ENCODE results near the gene TMEM273.

TMEM273 gene

DNA sequence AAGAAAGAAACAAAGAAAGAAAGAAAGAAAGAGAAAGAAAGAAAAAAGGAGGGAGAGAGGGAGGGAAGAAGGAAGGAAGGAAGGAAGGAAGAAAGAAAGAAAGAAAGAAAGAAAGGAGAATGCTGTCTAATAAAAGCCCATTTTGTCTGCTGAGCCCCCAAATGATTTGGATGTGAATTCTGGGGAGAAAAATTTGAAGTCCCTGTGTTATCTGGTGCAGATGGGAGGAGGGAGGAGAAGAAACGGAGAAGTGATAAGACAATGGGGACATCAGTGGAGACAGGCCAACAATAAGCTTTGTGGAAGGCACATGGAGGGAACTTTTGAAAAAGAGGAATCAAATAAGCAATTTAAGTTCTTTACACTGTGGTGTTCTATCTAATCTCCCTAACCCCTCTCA is 24.6 kb upstream of the TMEM273 start:
- Mint-ChIP-seq H3K9me3 (no peaks in the 10 kb centered on the region), H3K36me3 (ENCODE audit: low read depth) (no peaks in the 10 kb centered on the region), H3K4me1 (peaks cover 13% of the 10 kb centered on the region), H3K27me3 (ENCODE audit: low read depth, poor library complexity) (peaks cover 33% of the 10 kb centered on the region), H3K27ac (no peak overlapping the region), H3K4me3 (no peak overlapping the region)
- DNase-seq: no peak
- TF ChIP-seq, protein P1, sequence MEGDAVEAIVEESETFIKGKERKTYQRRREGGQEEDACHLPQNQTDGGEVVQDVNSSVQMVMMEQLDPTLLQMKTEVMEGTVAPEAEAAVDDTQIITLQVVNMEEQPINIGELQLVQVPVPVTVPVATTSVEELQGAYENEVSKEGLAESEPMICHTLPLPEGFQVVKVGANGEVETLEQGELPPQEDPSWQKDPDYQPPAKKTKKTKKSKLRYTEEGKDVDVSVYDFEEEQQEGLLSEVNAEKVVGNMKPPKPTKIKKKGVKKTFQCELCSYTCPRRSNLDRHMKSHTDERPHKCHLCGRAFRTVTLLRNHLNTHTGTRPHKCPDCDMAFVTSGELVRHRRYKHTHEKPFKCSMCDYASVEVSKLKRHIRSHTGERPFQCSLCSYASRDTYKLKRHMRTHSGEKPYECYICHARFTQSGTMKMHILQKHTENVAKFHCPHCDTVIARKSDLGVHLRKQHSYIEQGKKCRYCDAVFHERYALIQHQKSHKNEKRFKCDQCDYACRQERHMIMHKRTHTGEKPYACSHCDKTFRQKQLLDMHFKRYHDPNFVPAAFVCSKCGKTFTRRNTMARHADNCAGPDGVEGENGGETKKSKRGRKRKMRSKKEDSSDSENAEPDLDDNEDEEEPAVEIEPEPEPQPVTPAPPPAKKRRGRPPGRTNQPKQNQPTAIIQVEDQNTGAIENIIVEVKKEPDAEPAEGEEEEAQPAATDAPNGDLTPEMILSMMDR (IDR thresholded peaks at IDR 0.05): no peak

DNA sequence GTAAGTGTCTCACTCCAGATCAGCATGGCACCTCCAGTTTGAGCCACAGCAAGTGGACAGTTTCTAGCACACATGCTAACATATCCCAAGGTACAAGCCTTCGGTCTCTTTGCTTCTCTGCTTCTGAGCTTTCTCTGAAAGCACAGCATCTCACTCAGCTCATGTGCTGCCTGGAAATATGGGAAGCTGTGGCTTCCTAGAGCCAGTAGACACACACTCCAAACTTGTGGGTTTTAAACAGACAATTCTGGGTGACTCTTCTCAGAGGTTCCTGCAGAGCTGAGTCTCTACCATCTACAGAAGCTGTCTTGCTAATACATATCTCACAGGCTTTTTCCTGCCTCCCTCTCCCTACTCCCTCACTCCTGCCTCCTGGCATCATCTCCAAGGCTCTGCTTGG is 23.9 kb upstream of the TMEM273 start:
- TF ChIP-seq, protein P1 (IDR thresholded peaks at IDR 0.05): no peak
- no peak overlapping the region for H3K4me3 Mint-ChIP-seq
- H3K27me3 Mint-ChIP-seq (ENCODE audit: low read depth, poor library complexity): peaks cover 30% of the 10 kb centered on the region

DNA sequence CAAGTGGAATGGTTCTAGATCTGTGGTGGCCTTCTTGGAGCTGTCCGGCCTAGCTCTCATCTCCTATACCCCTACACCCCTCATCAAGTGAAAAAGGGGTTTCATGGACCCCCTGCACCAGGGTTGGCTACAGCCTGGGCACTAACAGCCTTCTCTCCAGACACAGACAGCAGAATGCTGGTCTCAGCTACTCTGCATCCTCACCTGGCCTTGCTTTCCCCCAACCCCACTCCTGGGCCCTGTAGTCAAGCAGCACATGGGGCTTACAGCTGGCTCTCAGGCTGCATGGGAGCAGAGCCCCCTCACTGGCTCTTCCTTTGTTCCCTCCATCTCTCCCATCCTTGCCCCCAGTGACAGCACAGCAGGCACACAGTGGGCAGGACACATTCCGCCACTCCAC is 20.8 kb upstream of the TMEM273 start:
- H3K27ac Mint-ChIP-seq: no peak overlapping the region
- peaks cover 7% of the 10 kb centered on the region for H3K9me3 Mint-ChIP-seq
- peaks cover 47% of the 10 kb centered on the region for H3K27me3 Mint-ChIP-seq (ENCODE audit: low read depth, poor library complexity)
- no peak overlapping the region for H3K4me3 Mint-ChIP-seq
- H3K36me3 Mint-ChIP-seq (ENCODE audit: low read depth): no peaks in the 10 kb centered on the region
- peaks cover 12% of the 10 kb centered on the region for H3K4me1 Mint-ChIP-seq
- TF ChIP-seq, protein P1 (IDR thresholded peaks at IDR 0.05): no peak
- DNase-seq: no peak

More for the DNA sequence above, 23.9 kb upstream of the TMEM273 start:
- DNase-seq: no peak
- no peaks in the 10 kb centered on the region for H3K36me3 Mint-ChIP-seq (ENCODE audit: low read depth)
- no peak overlapping the region for H3K27ac Mint-ChIP-seq
- peaks cover 13% of the 10 kb centered on the region for H3K4me1 Mint-ChIP-seq
- H3K9me3 Mint-ChIP-seq: no peaks in the 10 kb centered on the region

DNA sequence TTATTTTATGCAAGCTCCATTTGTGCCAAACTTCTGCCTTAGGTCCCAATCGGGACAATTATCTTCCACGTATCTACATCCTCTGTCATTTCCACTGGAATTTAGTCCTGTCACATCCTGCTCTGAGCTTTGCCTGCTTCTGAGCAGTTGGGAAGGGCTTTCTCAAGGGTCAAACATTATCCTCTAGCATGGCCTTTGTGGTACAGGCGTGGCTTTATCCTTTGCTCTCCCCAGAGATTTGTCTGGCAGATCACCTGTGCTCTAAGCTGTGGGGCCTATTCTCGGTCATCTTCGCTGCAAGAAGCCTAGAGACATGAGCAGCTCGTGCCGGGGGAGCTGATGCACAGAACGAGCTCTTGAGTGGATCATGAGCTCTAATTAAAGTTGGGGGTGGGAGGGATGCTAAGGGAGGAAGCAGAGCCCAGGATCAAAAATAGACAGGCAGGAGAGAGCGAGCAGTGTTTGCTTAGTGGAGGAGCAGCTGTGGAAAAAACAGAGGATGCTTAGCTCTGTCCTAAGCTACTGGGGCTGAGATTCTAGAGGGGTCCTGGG is 19.8 kb upstream of the TMEM273 start:
- Mint-ChIP-seq H3K9me3 (peaks cover 10% of the 10 kb centered on the region), H3K4me3 (no peak overlapping the region), H3K4me1 (peaks cover 5% of the 10 kb centered on the region), H3K27ac (peak overlapping the region; percentile 26), H3K27me3 (ENCODE audit: low read depth, poor library complexity) (peaks cover 55% of the 10 kb centered on the region), H3K36me3 (ENCODE audit: low read depth) (no peaks in the 10 kb centered on the region)
- TF ChIP-seq, protein P1 (IDR thresholded peaks at IDR 0.05): no peak
- no peak for DNase-seq

DNA sequence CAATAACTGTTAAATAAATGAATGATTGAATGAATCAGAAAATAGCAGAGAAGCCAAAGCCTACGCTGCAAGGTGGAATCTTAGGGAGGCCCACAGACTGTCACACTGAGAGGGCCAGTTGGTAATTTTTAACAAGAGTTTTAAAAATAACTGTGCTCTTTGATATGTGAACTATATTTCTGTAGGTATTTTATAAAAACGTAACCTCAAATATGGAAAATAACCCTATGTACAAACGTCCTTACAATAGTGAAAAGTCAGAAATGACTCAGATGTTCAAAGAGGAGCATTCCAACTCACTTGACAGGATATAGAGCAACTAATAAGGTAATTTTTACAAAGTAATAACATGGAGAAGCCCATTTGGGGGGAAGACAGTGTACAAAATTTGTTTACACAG is 18.9 kb upstream of the TMEM273 start:
- H3K9me3 Mint-ChIP-seq: peaks cover 10% of the 10 kb centered on the region
- H3K27me3 Mint-ChIP-seq (ENCODE audit: low read depth, poor library complexity): peaks cover 56% of the 10 kb centered on the region
- H3K4me3 Mint-ChIP-seq: no peak overlapping the region
- no peaks in the 10 kb centered on the region for H3K4me1 Mint-ChIP-seq
- TF ChIP-seq, protein P1 (IDR thresholded peaks at IDR 0.05): no peak
- DNase-seq: no peak
- no peaks in the 10 kb centered on the region for H3K36me3 Mint-ChIP-seq (ENCODE audit: low read depth)
- H3K27ac Mint-ChIP-seq: no peak overlapping the region

DNA sequence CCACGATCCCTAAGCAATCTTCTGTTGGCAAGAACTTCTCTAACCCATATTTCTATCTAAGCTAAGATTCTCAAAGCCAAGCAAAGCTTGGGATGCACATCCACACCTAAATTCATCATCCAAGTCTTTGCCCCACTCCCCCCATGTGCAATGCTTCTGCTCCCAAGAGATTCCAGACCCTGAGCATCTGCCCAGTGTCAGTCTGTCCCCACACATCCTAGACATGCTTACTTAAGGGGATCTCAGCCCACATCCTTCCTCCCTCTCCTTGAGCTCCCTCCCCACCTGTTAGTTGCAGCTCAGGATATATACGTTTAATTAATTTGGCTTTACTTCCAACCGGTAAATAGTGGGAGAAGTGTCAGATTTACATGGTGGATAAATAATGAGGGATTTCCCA is 17.0 kb upstream of the TMEM273 start:
- TF ChIP-seq, protein P1 (IDR thresholded peaks at IDR 0.05): no peak

More for the DNA sequence above, 17.0 kb upstream of the TMEM273 start:
- Mint-ChIP-seq H3K27ac (no peak overlapping the region), H3K4me3 (no peak overlapping the region), H3K4me1 (no peaks in the 10 kb centered on the region), H3K27me3 (ENCODE audit: low read depth, poor library complexity) (peaks cover 50% of the 10 kb centered on the region), H3K36me3 (ENCODE audit: low read depth) (no peaks in the 10 kb centered on the region), H3K9me3 (peaks cover 10% of the 10 kb centered on the region)
- no peak for DNase-seq

Data from nephron progenitor cell (in vitro differentiated cells).